GM23338 (cell line): Measurements from ENCODE around the gene SLC66A3. TPM values are rescaled to one million over a fixed set of nuclear protein-coding genes. Genes with fewer than 3 reads are reported as not detected.

Experiments
- CREB1 ChIP-seq: fragments of 250-450 bp; sonication (Bioruptor Pico); IDR thresholded peaks from 2 replicates; pipeline ENCODE4 v1.5.0; 2020; ENCODE audit warnings: low read depth, mild to moderate bottlenecking, moderate library complexity
- EZH2phosphoT487 ChIP-seq: fragments of 200-600 bp; sonication (generic); IDR thresholded peaks from one replicate; pipeline ENCODE4 v1.8.1; 2018; ENCODE audit warnings: antibody characterized with exemption; ENCODE audit not compliant: unreplicated experiment
- NANOG ChIP-seq: IDR thresholded peaks from 2 replicates; pipeline ENCODE4 v1.6.1; 2016; ENCODE audit warnings: antibody characterized with exemption, borderline replicate concordance
- POLR2AphosphoS5 ChIP-seq: IDR thresholded peaks from 2 replicates; pipeline ENCODE4 v1.6.1; 2016; ENCODE audit warnings: antibody characterized with exemption, low read depth
- STAT1 ChIP-seq: IDR thresholded peaks from one replicate; pipeline ENCODE4 v1.6.1; 2016; ENCODE audit warnings: antibody characterized with exemption; ENCODE audit not compliant: unreplicated experiment
- ZNF114 ChIP-seq: fragments of 250-450 bp; sonication (Bioruptor Pico); IDR thresholded peaks from 2 replicates; pipeline ENCODE4 v1.5.0; 2020; ENCODE audit warnings: mild to moderate bottlenecking, moderate library complexity
- ZNF331 ChIP-seq: fragments of 250-450 bp; sonication (Bioruptor Pico); IDR thresholded peaks from 2 replicates; pipeline ENCODE4 v1.5.0; 2020; ENCODE audit warnings: low read depth, mild to moderate bottlenecking, moderate library complexity
- polyA plus RNA-seq: library from polyadenylated mRNA; unstranded; fragments of >200 nt; fragmentation: Nextera tagmentation; extraction: Ambion mirVana; gene quantifications from 2 replicates; pipeline ENCODE4 v1.2.1, GENCODE V29; 2016
- total RNA-seq: library from RNA; depleted of rRNA; stranded (reverse); fragments of >200 nt; shearing (Covaris generic); gene quantifications from 2 replicates; pipeline ENCODE4 v1.2.3, GENCODE V29; 2014
- TF ChIP-seq, protein P1 (sequence below): fragments of 250-450 bp; sonication (Bioruptor Pico); IDR thresholded peaks from 2 replicates; pipeline ENCODE4 v1.5.0; 2020; ENCODE audit warnings: mild to moderate bottlenecking, moderate library complexity
- TF ChIP-seq, protein P2 (sequence below): IDR thresholded peaks from 2 replicates; pipeline ENCODE4 v1.6.1; 2016; ENCODE audit warnings: antibody characterized with exemption
- TF ChIP-seq, protein P3 (sequence below): IDR thresholded peaks from one replicate; pipeline ENCODE4 v1.6.1; 2018; ENCODE audit warnings: antibody characterized with exemption; ENCODE audit not compliant: unreplicated experiment
- TF ChIP-seq, protein P4 (sequence below), 2 experiments: fragments of 200-600 bp in 1 of 2; sonication (generic) in 1 of 2; conservative IDR thresholded peaks; 2 replicates each; pipeline versions ENCODE4 v1.5.1 to v1.6.1; 2016 to 2017; ENCODE audit warnings: antibody characterized with exemption in 2 of 2, low read depth in 2 of 2, mild to moderate bottlenecking in 2 of 2, moderate library complexity in 1 of 2

The SLC66A3 gene
- total and polyA plus RNA-seq, 2 experiments from 2014 or later: 13.7 to 18.4 TPM

DNA sequence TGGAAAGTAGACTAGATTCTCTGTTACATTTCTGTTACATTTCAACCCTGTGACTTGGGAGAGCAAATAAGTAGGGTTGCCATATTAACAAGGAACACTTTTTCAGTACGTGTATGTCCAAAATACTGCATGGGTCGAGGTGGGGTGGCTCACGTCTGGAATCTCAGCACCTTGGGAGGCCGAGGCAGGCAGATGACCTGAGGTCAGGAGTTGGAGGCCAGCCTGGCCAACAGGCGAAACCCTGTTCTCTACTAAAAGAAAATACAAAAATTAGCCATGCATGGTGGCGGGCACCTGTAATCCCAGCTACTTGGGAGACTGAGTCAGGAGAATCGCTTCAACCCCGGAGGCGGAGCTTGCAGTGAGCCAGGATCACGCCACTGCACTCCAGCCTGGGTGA, 11.2 kb downstream of the SLC66A3 start (continued):
- TF ChIP-seq, protein P1, sequence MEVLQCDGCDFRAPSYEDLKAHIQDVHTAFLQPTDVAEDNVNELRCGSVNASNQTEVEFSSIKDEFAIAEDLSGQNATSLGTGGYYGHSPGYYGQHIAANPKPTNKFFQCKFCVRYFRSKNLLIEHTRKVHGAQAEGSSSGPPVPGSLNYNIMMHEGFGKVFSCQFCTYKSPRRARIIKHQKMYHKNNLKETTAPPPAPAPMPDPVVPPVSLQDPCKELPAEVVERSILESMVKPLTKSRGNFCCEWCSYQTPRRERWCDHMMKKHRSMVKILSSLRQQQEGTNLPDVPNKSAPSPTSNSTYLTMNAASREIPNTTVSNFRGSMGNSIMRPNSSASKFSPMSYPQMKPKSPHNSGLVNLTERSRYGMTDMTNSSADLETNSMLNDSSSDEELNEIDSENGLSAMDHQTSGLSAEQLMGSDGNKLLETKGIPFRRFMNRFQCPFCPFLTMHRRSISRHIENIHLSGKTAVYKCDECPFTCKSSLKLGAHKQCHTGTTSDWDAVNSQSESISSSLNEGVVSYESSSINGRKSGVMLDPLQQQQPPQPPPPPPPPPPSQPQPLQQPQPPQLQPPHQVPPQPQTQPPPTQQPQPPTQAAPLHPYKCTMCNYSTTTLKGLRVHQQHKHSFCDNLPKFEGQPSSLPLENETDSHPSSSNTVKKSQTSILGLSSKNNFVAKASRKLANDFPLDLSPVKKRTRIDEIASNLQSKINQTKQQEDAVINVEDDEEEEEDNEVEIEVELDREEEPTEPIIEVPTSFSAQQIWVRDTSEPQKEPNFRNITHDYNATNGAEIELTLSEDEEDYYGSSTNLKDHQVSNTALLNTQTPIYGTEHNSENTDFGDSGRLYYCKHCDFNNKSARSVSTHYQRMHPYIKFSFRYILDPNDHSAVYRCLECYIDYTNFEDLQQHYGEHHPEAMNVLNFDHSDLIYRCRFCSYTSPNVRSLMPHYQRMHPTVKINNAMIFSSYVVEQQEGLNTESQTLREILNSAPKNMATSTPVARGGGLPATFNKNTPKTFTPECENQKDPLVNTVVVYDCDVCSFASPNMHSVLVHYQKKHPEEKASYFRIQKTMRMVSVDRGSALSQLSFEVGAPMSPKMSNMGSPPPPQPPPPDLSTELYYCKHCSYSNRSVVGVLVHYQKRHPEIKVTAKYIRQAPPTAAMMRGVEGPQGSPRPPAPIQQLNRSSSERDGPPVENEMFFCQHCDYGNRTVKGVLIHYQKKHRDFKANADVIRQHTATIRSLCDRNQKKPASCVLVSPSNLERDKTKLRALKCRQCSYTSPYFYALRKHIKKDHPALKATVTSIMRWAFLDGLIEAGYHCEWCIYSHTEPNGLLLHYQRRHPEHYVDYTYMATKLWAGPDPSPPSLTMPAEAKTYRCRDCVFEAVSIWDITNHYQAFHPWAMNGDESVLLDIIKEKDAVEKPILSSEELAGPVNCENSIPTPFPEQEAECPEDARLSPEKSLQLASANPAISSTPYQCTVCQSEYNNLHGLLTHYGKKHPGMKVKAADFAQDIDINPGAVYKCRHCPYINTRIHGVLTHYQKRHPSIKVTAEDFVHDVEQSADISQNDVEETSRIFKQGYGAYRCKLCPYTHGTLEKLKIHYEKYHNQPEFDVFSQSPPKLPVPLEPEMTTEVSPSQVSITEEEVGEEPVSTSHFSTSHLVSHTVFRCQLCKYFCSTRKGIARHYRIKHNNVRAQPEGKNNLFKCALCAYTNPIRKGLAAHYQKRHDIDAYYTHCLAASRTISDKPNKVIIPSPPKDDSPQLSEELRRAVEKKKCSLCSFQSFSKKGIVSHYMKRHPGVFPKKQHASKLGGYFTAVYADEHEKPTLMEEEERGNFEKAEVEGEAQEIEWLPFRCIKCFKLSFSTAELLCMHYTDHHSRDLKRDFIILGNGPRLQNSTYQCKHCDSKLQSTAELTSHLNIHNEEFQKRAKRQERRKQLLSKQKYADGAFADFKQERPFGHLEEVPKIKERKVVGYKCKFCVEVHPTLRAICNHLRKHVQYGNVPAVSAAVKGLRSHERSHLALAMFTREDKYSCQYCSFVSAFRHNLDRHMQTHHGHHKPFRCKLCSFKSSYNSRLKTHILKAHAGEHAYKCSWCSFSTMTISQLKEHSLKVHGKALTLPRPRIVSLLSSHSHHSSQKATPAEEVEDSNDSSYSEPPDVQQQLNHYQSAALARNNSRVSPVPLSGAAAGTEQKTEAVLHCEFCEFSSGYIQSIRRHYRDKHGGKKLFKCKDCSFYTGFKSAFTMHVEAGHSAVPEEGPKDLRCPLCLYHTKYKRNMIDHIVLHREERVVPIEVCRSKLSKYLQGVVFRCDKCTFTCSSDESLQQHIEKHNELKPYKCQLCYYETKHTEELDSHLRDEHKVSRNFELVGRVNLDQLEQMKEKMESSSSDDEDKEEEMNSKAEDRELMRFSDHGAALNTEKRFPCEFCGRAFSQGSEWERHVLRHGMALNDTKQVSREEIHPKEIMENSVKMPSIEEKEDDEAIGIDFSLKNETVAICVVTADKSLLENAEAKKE (CRISPR knock-in tag): no peak
- TF ChIP-seq CREB1 (CRISPR knock-in tag): no peak
- TF ChIP-seq ZNF331 (CRISPR knock-in tag): no peak
- no peak for TF ChIP-seq ZNF114 (CRISPR knock-in tag)
- TF ChIP-seq, protein P2, sequence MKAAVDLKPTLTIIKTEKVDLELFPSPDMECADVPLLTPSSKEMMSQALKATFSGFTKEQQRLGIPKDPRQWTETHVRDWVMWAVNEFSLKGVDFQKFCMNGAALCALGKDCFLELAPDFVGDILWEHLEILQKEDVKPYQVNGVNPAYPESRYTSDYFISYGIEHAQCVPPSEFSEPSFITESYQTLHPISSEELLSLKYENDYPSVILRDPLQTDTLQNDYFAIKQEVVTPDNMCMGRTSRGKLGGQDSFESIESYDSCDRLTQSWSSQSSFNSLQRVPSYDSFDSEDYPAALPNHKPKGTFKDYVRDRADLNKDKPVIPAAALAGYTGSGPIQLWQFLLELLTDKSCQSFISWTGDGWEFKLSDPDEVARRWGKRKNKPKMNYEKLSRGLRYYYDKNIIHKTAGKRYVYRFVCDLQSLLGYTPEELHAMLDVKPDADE: no peak
- TF ChIP-seq, protein P3, sequence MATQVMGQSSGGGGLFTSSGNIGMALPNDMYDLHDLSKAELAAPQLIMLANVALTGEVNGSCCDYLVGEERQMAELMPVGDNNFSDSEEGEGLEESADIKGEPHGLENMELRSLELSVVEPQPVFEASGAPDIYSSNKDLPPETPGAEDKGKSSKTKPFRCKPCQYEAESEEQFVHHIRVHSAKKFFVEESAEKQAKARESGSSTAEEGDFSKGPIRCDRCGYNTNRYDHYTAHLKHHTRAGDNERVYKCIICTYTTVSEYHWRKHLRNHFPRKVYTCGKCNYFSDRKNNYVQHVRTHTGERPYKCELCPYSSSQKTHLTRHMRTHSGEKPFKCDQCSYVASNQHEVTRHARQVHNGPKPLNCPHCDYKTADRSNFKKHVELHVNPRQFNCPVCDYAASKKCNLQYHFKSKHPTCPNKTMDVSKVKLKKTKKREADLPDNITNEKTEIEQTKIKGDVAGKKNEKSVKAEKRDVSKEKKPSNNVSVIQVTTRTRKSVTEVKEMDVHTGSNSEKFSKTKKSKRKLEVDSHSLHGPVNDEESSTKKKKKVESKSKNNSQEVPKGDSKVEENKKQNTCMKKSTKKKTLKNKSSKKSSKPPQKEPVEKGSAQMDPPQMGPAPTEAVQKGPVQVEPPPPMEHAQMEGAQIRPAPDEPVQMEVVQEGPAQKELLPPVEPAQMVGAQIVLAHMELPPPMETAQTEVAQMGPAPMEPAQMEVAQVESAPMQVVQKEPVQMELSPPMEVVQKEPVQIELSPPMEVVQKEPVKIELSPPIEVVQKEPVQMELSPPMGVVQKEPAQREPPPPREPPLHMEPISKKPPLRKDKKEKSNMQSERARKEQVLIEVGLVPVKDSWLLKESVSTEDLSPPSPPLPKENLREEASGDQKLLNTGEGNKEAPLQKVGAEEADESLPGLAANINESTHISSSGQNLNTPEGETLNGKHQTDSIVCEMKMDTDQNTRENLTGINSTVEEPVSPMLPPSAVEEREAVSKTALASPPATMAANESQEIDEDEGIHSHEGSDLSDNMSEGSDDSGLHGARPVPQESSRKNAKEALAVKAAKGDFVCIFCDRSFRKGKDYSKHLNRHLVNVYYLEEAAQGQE: no peak
- TF ChIP-seq STAT1: no peak
- no peak for TF ChIP-seq EZH2phosphoT487
- TF ChIP-seq POLR2AphosphoS5: no peak
- no peak for TF ChIP-seq NANOG
- TF ChIP-seq, protein P4, sequence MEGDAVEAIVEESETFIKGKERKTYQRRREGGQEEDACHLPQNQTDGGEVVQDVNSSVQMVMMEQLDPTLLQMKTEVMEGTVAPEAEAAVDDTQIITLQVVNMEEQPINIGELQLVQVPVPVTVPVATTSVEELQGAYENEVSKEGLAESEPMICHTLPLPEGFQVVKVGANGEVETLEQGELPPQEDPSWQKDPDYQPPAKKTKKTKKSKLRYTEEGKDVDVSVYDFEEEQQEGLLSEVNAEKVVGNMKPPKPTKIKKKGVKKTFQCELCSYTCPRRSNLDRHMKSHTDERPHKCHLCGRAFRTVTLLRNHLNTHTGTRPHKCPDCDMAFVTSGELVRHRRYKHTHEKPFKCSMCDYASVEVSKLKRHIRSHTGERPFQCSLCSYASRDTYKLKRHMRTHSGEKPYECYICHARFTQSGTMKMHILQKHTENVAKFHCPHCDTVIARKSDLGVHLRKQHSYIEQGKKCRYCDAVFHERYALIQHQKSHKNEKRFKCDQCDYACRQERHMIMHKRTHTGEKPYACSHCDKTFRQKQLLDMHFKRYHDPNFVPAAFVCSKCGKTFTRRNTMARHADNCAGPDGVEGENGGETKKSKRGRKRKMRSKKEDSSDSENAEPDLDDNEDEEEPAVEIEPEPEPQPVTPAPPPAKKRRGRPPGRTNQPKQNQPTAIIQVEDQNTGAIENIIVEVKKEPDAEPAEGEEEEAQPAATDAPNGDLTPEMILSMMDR (conservative IDR thresholded peaks at IDR 0.05; ENCODE audit: low read depth in 2 of 2): no peak
